Hematopoietic multipotent progenitor cell treated with erythropoietin and hydrocortisone succinate and interleukin-3 and kit ligand, for 8 days (in vitro differentiated cells): ENCODE results near the gene PCED1B.
"Not testable (repeated sequence)": the region's sequence is repeated elsewhere in the genome, so short reads cannot be mapped to it uniquely, and the experiment has no call there.

Source experiments
- DNase-seq: peaks from one replicate; pipeline ENCODE4 v3.0.0-alpha.2; 2015

PCED1B gene

GRCh38 chr12:47178014-47178413 lies 98.6 kb downstream of the PCED1B start:
- no peak for DNase-seq

DNA sequence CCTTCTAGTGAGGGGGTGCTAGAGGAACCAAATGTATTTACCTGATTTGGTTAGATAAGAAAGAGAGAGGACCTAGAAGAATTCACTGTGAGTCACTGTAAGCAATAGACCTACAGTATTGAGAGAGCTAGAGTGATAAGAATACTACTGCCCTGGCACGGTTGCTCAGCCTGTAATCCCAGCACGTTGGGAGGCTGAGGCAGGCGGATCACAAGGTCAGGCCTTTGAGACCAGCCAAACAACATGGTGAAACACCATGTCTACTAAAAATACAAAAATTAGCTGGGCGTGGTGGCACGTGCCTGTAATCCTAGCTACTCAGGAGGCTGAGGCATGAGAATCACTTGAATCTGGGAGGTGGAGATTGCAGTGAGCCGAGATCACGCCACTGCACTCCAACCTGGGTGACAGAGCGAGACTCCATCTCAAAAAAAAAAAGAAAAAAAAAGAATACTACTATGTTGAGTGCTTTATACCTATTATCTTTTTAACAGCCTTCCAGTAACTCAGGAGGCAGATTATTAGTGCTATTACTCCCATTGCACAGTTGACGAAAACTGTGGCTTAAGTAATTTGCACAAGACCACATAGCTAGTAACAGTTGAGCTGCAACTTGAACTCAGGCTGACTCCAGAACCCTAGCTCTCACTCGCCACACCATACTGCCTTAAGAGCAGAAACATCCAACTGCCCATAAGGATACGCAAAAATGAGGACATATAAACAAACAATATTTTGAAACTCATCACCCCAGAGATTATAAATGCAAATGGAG lies 102.9 kb downstream of the PCED1B start:
- DNase-seq = peak; percentile 43

GRCh38 chr12:47184229-47184628 lies 104.8 kb downstream of the PCED1B start:
- DNase-seq = no peak

DNA sequence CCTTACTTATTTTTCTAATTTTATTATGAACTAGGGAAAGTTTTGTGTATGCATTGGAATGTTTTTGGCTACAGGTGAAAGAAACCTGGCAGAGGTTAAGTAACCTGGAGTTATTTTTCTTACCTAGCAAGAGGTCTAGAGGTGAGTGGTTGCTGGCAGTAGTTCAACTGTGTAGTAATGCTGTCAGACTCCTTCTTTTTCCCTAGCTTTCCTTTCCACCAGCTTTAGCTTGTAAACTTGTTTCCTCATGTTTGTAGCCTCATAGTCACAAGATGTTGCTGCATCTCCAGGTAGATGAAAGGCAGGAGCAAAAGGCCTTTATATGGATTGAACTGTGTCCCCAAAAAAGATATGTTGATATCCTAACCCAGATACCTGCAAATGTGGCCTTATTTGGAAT lies 105.4 kb downstream of the PCED1B start:
- no peak for DNase-seq

- DNase-seq = no peak
Measured at GRCh38 chr12:47186246-47186645, 106.8 kb downstream of the PCED1B start.

- DNase-seq = no peak
Measured at GRCh38 chr12:47188576-47189441, 109.4 kb downstream of the PCED1B start.

- no peak for DNase-seq
Measured at GRCh38 chr12:47189728-47190127, 110.3 kb downstream of the PCED1B start.

- no peak for DNase-seq
Measured at GRCh38 chr12:47190271-47190750, 110.9 kb downstream of the PCED1B start.

DNA sequence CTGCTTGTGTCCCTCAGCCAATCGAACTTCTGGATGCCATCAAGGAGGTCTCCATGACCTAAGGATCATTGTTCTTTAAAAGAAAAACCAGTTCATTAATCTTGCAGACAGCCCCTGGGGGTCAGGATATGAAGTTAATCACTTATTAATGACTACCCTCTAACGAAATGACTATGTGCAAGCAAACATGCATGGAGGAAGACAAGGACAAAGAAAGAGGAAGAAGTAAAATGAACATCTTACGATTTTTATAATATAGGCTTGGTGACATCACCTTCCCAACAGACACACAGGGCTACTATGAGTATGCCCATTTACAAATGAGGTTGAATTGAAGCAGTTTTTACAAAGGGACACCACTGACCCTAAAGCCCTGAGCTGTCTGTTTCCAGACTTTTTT lies 111.5 kb downstream of the PCED1B start:
- no peak for DNase-seq

GRCh38 chr12:47192051-47192450 lies 112.6 kb downstream of the PCED1B start:
- DNase-seq = no peak

GRCh38 chr12:47193066-47193465 lies 113.6 kb downstream of the PCED1B start:
- DNase-seq = no peak

DNA sequence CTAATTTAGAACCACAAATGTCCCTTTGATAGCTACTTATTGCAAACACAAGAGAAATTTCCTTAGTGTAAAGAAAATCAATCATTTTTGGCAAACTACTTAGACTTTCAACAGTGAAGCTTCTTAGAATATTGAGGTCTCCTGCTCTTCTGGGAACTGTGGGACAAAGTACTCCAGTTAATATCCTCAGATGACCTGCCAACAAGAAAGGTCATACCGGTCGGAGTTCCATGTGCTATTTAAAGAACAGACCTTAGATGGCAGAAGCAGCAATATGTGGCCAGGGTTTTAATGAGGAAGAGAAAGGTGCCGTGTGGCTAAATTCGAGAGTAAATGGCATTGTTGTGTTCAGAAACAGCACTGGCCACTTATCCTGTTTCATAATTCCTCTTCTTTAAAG lies 115.1 kb downstream of the PCED1B start:
- DNase-seq = peak; percentile 83

GRCh38 chr12:47200446-47200845 lies 121.0 kb downstream of the PCED1B start:
- DNase-seq = no peak

- DNase-seq = not testable (repeated sequence)
Measured at GRCh38 chr12:47201190-47201589, 121.8 kb downstream of the PCED1B start.

DNA sequence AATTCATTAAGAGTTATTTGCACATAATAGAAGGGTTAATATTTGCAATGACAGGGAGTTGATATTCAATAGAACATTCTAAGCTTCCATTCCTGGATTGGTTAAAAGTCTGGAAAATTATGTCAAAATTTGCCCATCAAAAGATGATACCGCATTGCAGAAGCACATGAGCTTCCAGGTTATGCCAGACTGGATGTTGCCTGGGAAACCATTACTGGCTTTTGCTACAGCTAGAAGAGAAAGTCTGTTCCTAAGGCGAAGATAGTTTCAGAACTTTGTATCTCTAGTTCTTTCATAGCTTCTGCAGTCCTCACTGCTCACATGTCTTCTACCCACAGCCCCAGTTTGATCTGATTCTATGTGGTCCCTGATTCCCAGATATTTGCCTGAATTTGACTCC lies 122.8 kb downstream of the PCED1B start:
- no peak for DNase-seq

- peak; percentile 87 for DNase-seq
Measured at GRCh38 chr12:47205532-47206449, 126.4 kb downstream of the PCED1B start.

- peak; percentile 53 for DNase-seq
Measured at GRCh38 chr12:47206450-47207339, 127.3 kb downstream of the PCED1B start.

GRCh38 chr12:47207340-47207717 lies 127.9 kb downstream of the PCED1B start:
- DNase-seq = peak; percentile 99

GRCh38 chr12:47207829-47208248 lies 128.4 kb downstream of the PCED1B start:
- peak; percentile 57 for DNase-seq

GRCh38 chr12:47209014-47209413 lies 129.6 kb downstream of the PCED1B start:
- DNase-seq = no peak

DNA sequence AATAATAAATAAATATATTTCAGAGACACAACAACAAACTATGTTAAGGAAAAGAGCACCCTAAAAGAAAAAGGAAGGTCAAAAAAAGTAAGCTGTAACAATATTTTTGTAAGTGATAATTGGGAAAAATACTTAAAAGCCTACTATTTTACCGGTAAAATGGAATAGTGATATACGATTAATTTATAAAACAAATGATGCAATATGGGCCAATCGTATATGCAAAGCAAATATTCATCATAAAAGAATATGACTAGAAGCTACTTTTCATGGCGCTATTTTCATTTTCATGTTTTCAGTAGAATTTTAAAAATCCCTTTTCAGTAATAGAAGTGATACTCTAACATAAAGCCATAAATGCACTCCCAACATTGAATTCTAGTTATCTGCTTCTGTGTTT lies 131.4 kb downstream of the PCED1B start:
- DNase-seq = no peak

- no peak for DNase-seq
Measured at GRCh38 chr12:47212701-47213039, 133.2 kb downstream of the PCED1B start.
